Measurements from ENCODE around the gene TELO2. TPM values are rescaled to one million over a fixed set of nuclear protein-coding genes. Genes with fewer than 3 reads are reported as not detected.

TELO2 gene
- total RNA-seq, 1 experiment from 2014 or later, result 85.4 TPM

DNA sequence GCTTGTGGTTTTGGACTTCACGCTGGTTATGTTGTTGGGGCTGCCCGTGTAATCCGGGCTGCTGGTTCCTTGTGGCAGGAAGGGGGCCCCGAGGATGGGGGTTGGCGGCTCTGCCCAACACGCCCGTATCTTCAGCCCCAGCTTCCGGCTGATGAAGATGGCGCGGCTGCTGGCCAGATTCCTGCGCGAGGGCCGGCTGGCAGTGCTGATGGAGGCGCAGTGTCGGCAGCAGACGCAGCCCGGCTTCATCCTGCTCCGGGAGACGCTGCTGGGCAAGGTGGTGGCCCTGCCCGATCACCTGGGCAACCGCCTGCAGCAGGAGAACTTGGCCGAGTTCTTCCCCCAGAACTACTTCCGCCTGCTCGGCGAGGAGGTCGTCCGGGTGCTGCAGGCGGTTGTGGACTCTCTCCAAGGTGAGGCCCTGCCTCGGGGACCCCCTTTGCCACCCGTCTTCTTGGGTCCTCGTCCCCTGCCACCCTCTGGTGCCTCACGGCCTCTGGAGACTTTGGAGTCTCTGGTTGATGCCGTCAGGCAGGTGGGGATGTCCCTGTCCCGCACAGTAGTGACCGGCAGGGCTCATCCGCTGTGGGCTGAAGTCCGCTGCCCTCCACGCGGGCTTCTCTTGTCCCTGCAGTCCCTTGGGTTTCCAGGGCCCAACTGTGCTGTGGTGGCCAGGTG lies 2.2 kb downstream of the TELO2 start:
- CTCF ChIA-PET, result no interaction called here
- H3K27ac Mint-ChIP-seq (ENCODE audit: unreplicated experiment), result no peak overlapping the region
- no peak for TF ChIP-seq CTCF (IDR thresholded peaks at IDR 0.05; ENCODE audit: unreplicated experiment)
- no peak overlapping the region for H3K4me3 Mint-ChIP-seq (ENCODE audit: low read depth, unreplicated experiment)
- H3K36me3 Mint-ChIP-seq (ENCODE audit: insufficient read depth, unreplicated experiment), result peaks cover 39% of the 10 kb centered on the region
- H3K27me3 Mint-ChIP-seq (ENCODE audit: unreplicated experiment), result no peaks in the 10 kb centered on the region
- no TSS peak for BruUV-seq (replicated peaks)
- no peak for DNase-seq
- peaks cover 7% of the 10 kb centered on the region for H3K4me1 Mint-ChIP-seq (ENCODE audit: low read depth, unreplicated experiment)
- intact Hi-C loops (cut with micrococcal nuclease; ENCODE audit: unreplicated experiment), result no loop called here
- H3K9me3 Mint-ChIP-seq (ENCODE audit: low read depth, unreplicated experiment), result no peaks in the 10 kb centered on the region

DNA sequence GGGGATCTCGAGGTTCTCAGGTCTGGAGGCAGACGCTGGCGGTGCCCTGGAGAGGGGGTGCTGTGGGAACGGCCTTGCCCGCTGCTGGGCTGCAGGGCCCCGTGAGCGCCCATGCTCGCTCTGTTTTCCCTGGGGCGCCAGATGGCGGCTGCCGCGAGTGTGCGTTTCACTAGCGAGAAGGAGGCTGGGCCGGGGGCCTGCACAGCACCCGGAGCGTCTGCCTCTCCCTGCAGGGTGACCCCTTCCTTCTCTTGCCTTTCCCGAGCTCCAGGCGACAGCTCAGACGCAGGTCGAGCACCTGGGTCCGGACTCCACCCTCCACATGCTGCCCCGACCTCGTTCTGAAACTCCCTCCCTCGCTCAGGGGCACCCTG lies 2.7 kb downstream of the TELO2 start:
- H3K4me1 Mint-ChIP-seq (ENCODE audit: low read depth, unreplicated experiment), result peaks cover 7% of the 10 kb centered on the region
- H3K4me3 Mint-ChIP-seq (ENCODE audit: low read depth, unreplicated experiment), result no peak overlapping the region
- no peak for DNase-seq
- CTCF ChIA-PET, result no interaction called here
- intact Hi-C loops (cut with micrococcal nuclease; ENCODE audit: unreplicated experiment), result no loop called here
- no peaks in the 10 kb centered on the region for H3K9me3 Mint-ChIP-seq (ENCODE audit: low read depth, unreplicated experiment)
- peaks cover 39% of the 10 kb centered on the region for H3K36me3 Mint-ChIP-seq (ENCODE audit: insufficient read depth, unreplicated experiment)
- TF ChIP-seq CTCF (IDR thresholded peaks at IDR 0.05; ENCODE audit: unreplicated experiment), result no peak
- BruUV-seq (replicated peaks), result no TSS peak
- H3K27me3 Mint-ChIP-seq (ENCODE audit: unreplicated experiment), result no peaks in the 10 kb centered on the region
- no peak overlapping the region for H3K27ac Mint-ChIP-seq (ENCODE audit: unreplicated experiment)

DNA sequence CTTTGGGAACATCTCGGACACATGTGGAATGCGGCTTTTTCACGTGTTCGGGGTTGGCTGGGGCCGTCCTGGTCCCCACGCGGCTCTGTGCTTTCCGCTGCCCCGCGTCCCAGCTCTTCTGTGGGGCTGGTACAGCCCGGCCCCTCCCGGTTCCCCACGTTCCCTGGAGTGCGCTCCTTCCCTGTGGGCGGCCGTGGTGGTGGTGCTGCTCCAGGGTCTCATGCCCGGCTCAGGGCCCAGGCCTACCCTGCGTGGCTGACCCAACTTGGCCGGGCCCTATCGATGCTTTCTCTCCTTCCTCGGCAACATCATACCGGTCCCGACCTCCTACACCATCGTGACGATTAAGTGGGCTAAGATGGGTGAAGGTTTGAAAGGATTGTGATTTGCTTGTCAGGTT lies 3.3 kb downstream of the TELO2 start:
- Mint-ChIP-seq H3K4me1 (ENCODE audit: low read depth, unreplicated experiment) (peaks cover 7% of the 10 kb centered on the region), H3K27me3 (ENCODE audit: unreplicated experiment) (no peaks in the 10 kb centered on the region), H3K27ac (ENCODE audit: unreplicated experiment) (no peak overlapping the region), H3K36me3 (ENCODE audit: insufficient read depth, unreplicated experiment) (peaks cover 42% of the 10 kb centered on the region), H3K4me3 (ENCODE audit: low read depth, unreplicated experiment) (no peak overlapping the region), H3K9me3 (ENCODE audit: low read depth, unreplicated experiment) (no peaks in the 10 kb centered on the region)
- CTCF ChIA-PET, result no interaction called here
- BruUV-seq (replicated peaks), result no TSS peak
- DNase-seq, result no peak
- no peak for TF ChIP-seq CTCF (IDR thresholded peaks at IDR 0.05; ENCODE audit: unreplicated experiment)
- intact Hi-C loops (cut with micrococcal nuclease; ENCODE audit: unreplicated experiment), result no loop called here

DNA sequence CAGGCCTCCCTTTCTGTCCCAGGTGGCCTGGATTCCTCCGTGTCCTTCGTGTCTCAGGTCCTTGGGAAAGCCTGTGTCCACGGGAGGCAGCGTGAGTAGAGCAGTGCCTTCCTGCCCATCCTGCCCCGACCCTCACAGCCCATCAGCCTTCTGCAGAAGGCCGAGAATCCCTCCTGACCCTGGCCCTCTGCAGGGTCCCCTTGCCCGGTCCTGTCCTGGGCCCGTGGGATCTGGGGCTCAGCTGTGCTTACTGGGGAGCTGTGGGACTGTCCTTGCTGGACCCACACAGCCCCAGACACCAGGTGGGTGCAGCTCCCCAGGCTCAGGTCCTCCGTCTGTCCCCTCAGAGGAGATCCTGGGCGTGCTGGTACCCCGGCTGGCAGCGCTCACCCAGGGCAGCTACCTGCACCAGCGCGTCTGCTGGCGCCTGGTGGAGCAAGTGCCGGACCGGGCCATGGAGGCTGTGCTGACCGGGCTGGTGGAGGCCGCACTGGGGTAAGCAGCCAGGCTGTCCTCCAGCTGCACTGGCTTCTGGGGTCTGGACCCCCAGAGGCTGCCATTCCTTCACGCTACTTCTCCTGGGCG lies 3.9 kb downstream of the TELO2 start:
- Mint-ChIP-seq H3K4me1 (ENCODE audit: low read depth, unreplicated experiment) (peaks cover 7% of the 10 kb centered on the region), H3K36me3 (ENCODE audit: insufficient read depth, unreplicated experiment) (peaks cover 47% of the 10 kb centered on the region), H3K4me3 (ENCODE audit: low read depth, unreplicated experiment) (no peak overlapping the region), H3K27ac (ENCODE audit: unreplicated experiment) (no peak overlapping the region), H3K9me3 (ENCODE audit: low read depth, unreplicated experiment) (no peaks in the 10 kb centered on the region), H3K27me3 (ENCODE audit: unreplicated experiment) (no peaks in the 10 kb centered on the region)
- CTCF ChIA-PET, result no interaction called here
- no peak for TF ChIP-seq CTCF (IDR thresholded peaks at IDR 0.05; ENCODE audit: unreplicated experiment)
- no TSS peak for BruUV-seq (replicated peaks)
- intact Hi-C loops (cut with micrococcal nuclease; ENCODE audit: unreplicated experiment), result no loop called here
- no peak for DNase-seq
